ENCODE results near the gene TGIF2.
"Not testable (repeated sequence)": the region's sequence is repeated elsewhere in the genome, so short reads cannot be mapped to it uniquely, and the experiment has no call there.

The TGIF2 gene

DNA sequence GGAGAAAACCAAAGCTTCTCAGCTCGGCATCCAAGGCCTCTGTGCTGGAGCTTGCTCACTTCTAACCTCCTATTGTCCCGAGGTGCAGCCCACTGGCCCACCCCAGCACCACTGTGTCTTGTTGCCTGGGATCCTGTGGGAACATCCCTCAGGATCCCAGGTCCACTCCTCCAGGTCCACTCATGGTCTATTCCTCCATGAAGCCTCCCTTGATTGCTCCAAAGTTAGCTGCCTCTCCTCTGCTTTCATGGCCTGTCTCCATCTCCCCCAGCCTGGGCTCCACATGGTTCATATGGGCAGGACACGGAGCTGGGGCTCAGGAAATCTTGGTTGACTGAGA lies 58.7 kb downstream of the TGIF2 start:
- Histone ChIP-seq H3K27me3 (ENCODE audit: insufficient read depth, low read length) (no peaks in the 10 kb centered on the region), H3K9me3 (ENCODE audit: insufficient read depth, low read depth, low read length) (no peaks in the 10 kb centered on the region), H3K36me3 (ENCODE audit: insufficient read depth, low read depth, low read length) (no peaks in the 10 kb centered on the region), H3K9ac (ENCODE audit: low read depth, low read length) (0 out of 2 replicates have a peak overlapping the region, but pooled peaks have one; percentile 11), H3K4me3 (ENCODE audit: low read length) (no peak overlapping the region), H3K27ac (ENCODE audit: low read length) (no peak overlapping the region), H3K4me1 (ENCODE audit: insufficient read depth, low read length) (no peaks in the 10 kb centered on the region)

DNA sequence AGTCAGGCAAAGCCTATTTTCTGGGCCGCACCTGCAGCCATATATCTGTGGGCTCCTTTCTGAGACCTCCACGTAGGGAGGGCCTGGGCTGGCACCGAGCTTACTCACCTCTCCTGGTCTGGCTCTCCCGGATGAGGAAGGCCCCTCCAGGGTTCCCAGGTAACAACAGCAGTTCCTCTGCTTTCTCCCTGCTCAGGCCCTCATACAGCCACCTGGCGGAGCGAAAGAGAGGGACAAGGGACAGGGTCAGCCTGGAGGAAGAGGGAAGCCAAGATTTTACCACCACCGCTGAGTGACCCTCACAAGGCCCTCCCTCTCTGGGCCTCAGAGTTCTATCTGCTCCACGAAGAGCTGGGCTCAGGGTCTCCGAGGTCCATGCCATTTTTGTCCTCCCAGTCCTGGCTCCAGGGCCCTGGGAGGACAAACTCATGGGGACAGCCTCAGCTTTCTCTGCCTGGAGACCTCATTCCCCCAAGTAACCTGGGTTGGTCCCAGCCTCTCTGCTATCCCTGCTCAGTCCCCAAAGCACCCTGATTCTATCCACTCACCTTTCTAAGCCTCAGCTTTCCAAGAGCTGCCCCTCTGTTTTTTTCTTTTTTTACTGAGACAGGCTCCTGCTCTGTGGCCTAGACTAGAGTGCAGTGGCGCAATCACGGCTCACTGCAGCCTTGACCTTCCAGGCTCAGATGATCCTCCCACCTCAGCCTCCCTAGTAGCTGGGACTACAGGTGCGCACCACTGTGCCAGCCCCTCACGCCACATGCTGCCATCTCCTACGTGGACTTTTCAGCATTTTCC lies 59.3 kb downstream of the TGIF2 start:
- H3K9me3 ChIP-seq (ENCODE audit: insufficient read depth, low read depth, low read length): no peaks in the 10 kb centered on the region
- H3K36me3 ChIP-seq (ENCODE audit: insufficient read depth, low read depth, low read length): no peaks in the 10 kb centered on the region
- H3K27me3 ChIP-seq (ENCODE audit: insufficient read depth, low read length): no peaks in the 10 kb centered on the region
- H3K27ac ChIP-seq (ENCODE audit: low read length): no peak overlapping the region
- no peak overlapping the region for H3K4me3 ChIP-seq (ENCODE audit: low read length)
- 0 out of 2 replicates have a peak overlapping the region, but pooled peaks have one; percentile 11 for H3K9ac ChIP-seq (ENCODE audit: low read depth, low read length)
- H3K4me1 ChIP-seq (ENCODE audit: insufficient read depth, low read length): no peaks in the 10 kb centered on the region

DNA sequence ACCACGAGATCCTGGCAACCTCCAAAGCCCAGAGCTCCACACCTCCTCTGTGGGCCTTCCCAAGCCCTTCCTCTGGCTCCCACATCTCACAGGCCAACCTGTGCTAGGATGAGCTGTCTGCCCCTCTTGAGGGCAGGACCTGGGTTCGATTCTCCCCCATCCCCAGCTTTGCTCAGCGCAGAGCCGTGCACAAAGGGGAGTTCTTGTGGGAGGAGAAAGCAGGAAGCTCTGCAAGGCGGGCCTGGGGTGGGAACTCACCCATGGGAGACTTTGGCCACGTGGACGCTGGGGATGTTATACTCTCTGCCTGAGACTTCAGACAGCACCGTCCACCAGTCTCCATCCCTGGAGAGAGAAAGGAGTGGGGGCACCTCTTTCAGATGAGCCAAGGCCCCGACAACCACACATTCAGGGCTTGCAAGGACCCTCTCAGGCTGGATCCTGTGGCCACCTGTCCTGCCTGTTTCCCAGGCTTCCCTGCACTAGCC lies 59.9 kb downstream of the TGIF2 start:
- H3K4me1 ChIP-seq (ENCODE audit: insufficient read depth, low read length): no peaks in the 10 kb centered on the region
- no peaks in the 10 kb centered on the region for H3K27me3 ChIP-seq (ENCODE audit: insufficient read depth, low read length)
- no peak overlapping the region for H3K4me3 ChIP-seq (ENCODE audit: low read length)
- H3K36me3 ChIP-seq (ENCODE audit: insufficient read depth, low read depth, low read length): no peaks in the 10 kb centered on the region
- H3K9ac ChIP-seq (ENCODE audit: low read depth, low read length): no peak overlapping the region
- no peak overlapping the region for H3K27ac ChIP-seq (ENCODE audit: low read length)
- no peaks in the 10 kb centered on the region for H3K9me3 ChIP-seq (ENCODE audit: insufficient read depth, low read depth, low read length)

- no peak overlapping the region for H3K27ac ChIP-seq (ENCODE audit: low read length)
- H3K4me1 ChIP-seq (ENCODE audit: insufficient read depth, low read length): no peaks in the 10 kb centered on the region
- H3K36me3 ChIP-seq (ENCODE audit: insufficient read depth, low read depth, low read length): no peaks in the 10 kb centered on the region
- H3K4me3 ChIP-seq (ENCODE audit: low read length): no peak overlapping the region
- H3K9me3 ChIP-seq (ENCODE audit: insufficient read depth, low read depth, low read length): no peaks in the 10 kb centered on the region
- no peaks in the 10 kb centered on the region for H3K27me3 ChIP-seq (ENCODE audit: insufficient read depth, low read length)
- H3K9ac ChIP-seq (ENCODE audit: low read depth, low read length): no peak overlapping the region
These were observed 60.9 kb downstream of the TGIF2 start for GRCh38 chr20:36634342-36634741.

- not testable (repeated sequence) for H3K27ac ChIP-seq (ENCODE audit: low read length); H3K9me3 ChIP-seq (ENCODE audit: insufficient read depth, low read depth, low read length); H3K36me3 ChIP-seq (ENCODE audit: insufficient read depth, low read depth, low read length); H3K4me1 ChIP-seq (ENCODE audit: insufficient read depth, low read length); H3K4me3 ChIP-seq (ENCODE audit: low read length); H3K9ac ChIP-seq (ENCODE audit: low read depth, low read length); H3K27me3 ChIP-seq (ENCODE audit: insufficient read depth, low read length)
These were observed 65.5 kb downstream of the TGIF2 start for GRCh38 chr20:36638876-36639400.

- Histone ChIP-seq H3K9ac (ENCODE audit: low read depth, low read length) (no peak overlapping the region), H3K27me3 (ENCODE audit: insufficient read depth, low read length) (no peaks in the 10 kb centered on the region)
These were observed 68.1 kb downstream of the TGIF2 start for GRCh38 chr20:36641506-36641843.

DNA sequence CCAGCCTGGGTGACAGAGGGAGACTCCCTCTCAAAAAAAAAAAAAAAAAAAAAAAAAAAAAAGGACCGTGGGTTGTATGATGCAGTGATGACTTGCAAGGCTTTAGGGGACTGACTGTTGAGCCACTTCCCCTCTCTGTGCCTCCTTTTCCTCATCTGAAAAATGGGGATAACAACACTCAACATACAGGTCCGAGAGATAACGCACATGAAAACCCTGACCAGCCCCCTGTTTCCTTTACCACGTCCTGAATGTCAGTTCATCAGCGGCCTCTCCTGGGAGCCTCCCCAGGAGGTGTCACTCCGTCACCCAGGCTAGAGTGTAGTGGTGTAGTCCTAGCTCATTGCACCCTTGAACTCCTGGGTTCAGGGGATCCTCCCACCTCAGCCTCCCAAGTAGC lies 68.7 kb downstream of the TGIF2 start:
- Histone ChIP-seq H3K36me3 (ENCODE audit: insufficient read depth, low read depth, low read length) (no peaks in the 10 kb centered on the region), H3K9me3 (ENCODE audit: insufficient read depth, low read depth, low read length) (no peaks in the 10 kb centered on the region), H3K27me3 (ENCODE audit: insufficient read depth, low read length) (no peaks in the 10 kb centered on the region), H3K9ac (ENCODE audit: low read depth, low read length) (no peak overlapping the region), H3K4me3 (ENCODE audit: low read length) (no peak overlapping the region), H3K4me1 (ENCODE audit: insufficient read depth, low read length) (peaks cover 9% of the 10 kb centered on the region; the same call in 1 of the 2 replicates), H3K27ac (ENCODE audit: low read length) (no peak overlapping the region)

More at GRCh38 chr20:36641506-36641843, 68.1 kb downstream of the TGIF2 start:
- H3K36me3 ChIP-seq (ENCODE audit: insufficient read depth, low read depth, low read length): no peaks in the 10 kb centered on the region
- peaks cover 7% of the 10 kb centered on the region; the same call in 1 of the 2 replicates for H3K4me1 ChIP-seq (ENCODE audit: insufficient read depth, low read length)
- H3K4me3 ChIP-seq (ENCODE audit: low read length): no peak overlapping the region
- no peaks in the 10 kb centered on the region for H3K9me3 ChIP-seq (ENCODE audit: insufficient read depth, low read depth, low read length)
- H3K27ac ChIP-seq (ENCODE audit: low read length): no peak overlapping the region

Measured in iPS-20b (cell line).